Heart right ventricle (tissue), 16 donors: ENCODE measurements around the gene TSPAN9. TPM values are rescaled to one million over a fixed set of nuclear protein-coding genes. Genes with fewer than 3 reads are reported as not detected.

Experiments
- ATAC-seq, 8 donors: fragments of 200-7000 bp; cut with Tn5 transposase; one replicate each; pipeline ENCODE4 v1.9.1; 2020; ENCODE audit warnings: mild to moderate bottlenecking in 8 of 8, moderate library complexity in 8 of 8, moderate number of reproducible peaks in 1 of 8
- DNase-seq, 2 donors: peaks; one replicate each; pipeline ENCODE4 v3.0.0-alpha.2; 2020
- H3K27ac ChIP-seq, 10 donors: fragments of 200-600 bp; sonication (generic) in 2 of 10; one replicate each; pipeline versions ENCODE4 v1.5.0 to v1.8.0; 2020 to 2022; ENCODE audit warnings: mild to moderate bottlenecking in 3 of 10
- H3K27me3 ChIP-seq, 7 donors: fragments of 200-600 bp; one replicate each; pipeline ENCODE4 v1.8.0; 2021 to 2022; ENCODE audit warnings: mild to moderate bottlenecking in 2 of 7
- H3K36me3 ChIP-seq, 9 donors: fragments of 200-600 bp; sonication (generic) in 1 of 9; one replicate each; pipeline versions ENCODE4 v1.5.0 to v1.8.0; 2020 to 2022; ENCODE audit warnings: mild to moderate bottlenecking in 2 of 9
- H3K4me1 ChIP-seq, 9 donors: fragments of 200-600 bp; sonication (generic) in 1 of 9; one replicate each; pipeline versions ENCODE4 v1.5.0 to v1.8.0; 2020 to 2022; ENCODE audit warnings: mild to moderate bottlenecking in 4 of 9
- H3K4me3 ChIP-seq, 10 donors: fragments of 200-600 bp; sonication (generic) in 2 of 10; one replicate each; pipeline versions ENCODE4 v1.5.0 to v1.8.0; 2020 to 2022; ENCODE audit warnings: mild to moderate bottlenecking in 7 of 10, moderate library complexity in 2 of 10
- H3K9me3 ChIP-seq, 11 donors: fragments of 200-600 bp in 10 of 11; sonication (generic) in 2 of 11; one replicate each; pipeline versions ENCODE4 v1.5.0 to v1.8.0; 2013 to 2022; ENCODE audit warnings: mild to moderate bottlenecking in 2 of 11, control low read depth in 1 of 11, moderate library complexity in 1 of 11
- CTCF ChIP-seq, 9 donors: fragments of 200-600 bp; sonication (generic) in 2 of 9; IDR thresholded peaks; one replicate each; pipeline versions ENCODE4 v1.5.0 to v1.8.0; 2021 to 2022; ENCODE audit warnings: antibody characterized with exemption in 9 of 9, mild to moderate bottlenecking in 5 of 9, moderate library complexity in 1 of 9
- WGBS, 2 donors: extraction: QIAGEN DNeasy Blood & Tissue Kit; methylation state at CpG; one replicate each; pipeline ENCODE4 v1.1.7; 2013; ENCODE audit warnings: inconsistent platforms in 1 of 2; 5-methylcytosine and 5-hydroxymethylcytosine counted together
- intact Hi-C, 10 donors: fragments of 100-400 bp; cut with DNase I; formaldehyde crosslinking; loops; one replicate each; pipeline versions ENCODE4 v1.11.1 to v1.14.2; 2022
- polyA plus RNA-seq, 2 donors: library from polyadenylated mRNA; stranded (reverse); fragments of 200-250 nt; gene quantifications; one replicate each; pipeline ENCODE4 v1.2.3, GENCODE V29; 2013
- total RNA-seq, 10 donors: library from RNA; stranded (reverse); fragmentation: NEBNext Ultra II Directional in 3 of 10; extraction: Animal tissue kit (Norgen Biotek cat#: 25700) in 3 of 10; gene quantifications; one replicate each; pipeline versions ENCODE4 v1.2.1 to v1.2.4, GENCODE V29; 2021 to 2023
- donor health status: Arrhythmogenic right ventricular cardiomyopathy.
- donor health status: ischemic (EF 13 %, LVEDD 7.1; RV severe dilation, severe dysfunction).
- donor health status: healthy with polysubstance abuse.
- donor health status: DM: no; HTN: yes; CAD: no.
- donor health status: DM: no; HTN: no; CAD: no.
- donor health status: ischemic (EF 25% LVEDD 6.9; RV normal size, moderate dysfunction).
- donor health status: ischemic (EF 25% LVEDD 5.7; RV mildly dilated, moderate dysfunction).
- donor health status: healthy.
- donor health status: DM: yes; HTN: yes; CAD: no.
- donor health status: Ischemic cardiomyopathy.
- donor health status: ischemic (EF 35%, LVEDD 5.7; RV mildly dilated, moderate dysfunction).
- donor health status: nonischemic (EF 11% LVEDD 7.7; RV severe dilation, severe dysfunction).
- donor health status: DM: yes; HTN: yes; CAD: no.
- donor health status: PGD.
- donor health status: ischemic (EF 29% LVEDD 5.4; RV normal size, mild dysfunction).
- donor health status: nonischemic (EF 23%, LVEDD 6.1; RV moderate dilation, normal function).

TSPAN9 gene
- total and polyA plus RNA-seq, 12 donors = 63.0 to 401 (median 251) TPM

- H3K27me3 ChIP-seq = no peaks in the 10 kb centered on the region
- H3K4me3 ChIP-seq = no peak overlapping the region
- peaks cover 44 to 100% (median 95%) of the 10 kb centered on the region in 9 donors for H3K4me1 ChIP-seq
- 44 to 49% methylated on average over 12 of the region's 12 CpGs for WGBS, 2 donors
- H3K9me3 ChIP-seq = no peaks in the 10 kb centered on the region
- peaks cover 0 to 24% (median 0%) of the 10 kb centered on the region in 9 donors for H3K36me3 ChIP-seq
- no peak for TF ChIP-seq CTCF (IDR thresholded peaks at IDR 0.05)
- intact Hi-C loops = no loop called here
- DNase-seq (peak in 1 of 2 donors; percentile 45), ATAC-seq (peak in 7 of 8 donors; percentile 23 to 70 (median 40))
- peak overlapping the region; percentile 54 to 95 (median 87) for H3K27ac ChIP-seq
Observed at GRCh38 chr12:3216726-3217682, 139.8 kb downstream of the TSPAN9 start.

GRCh38 chr12:3217683-3218079 lies 140.5 kb downstream of the TSPAN9 start:
- intact Hi-C loops = no loop called here
- WGBS, 2 donors = 77 to 82% methylated on average over 4 of the region's 4 CpGs
- no peaks in the 10 kb centered on the region for H3K9me3 ChIP-seq

GRCh38 chr12:3218228-3219171 lies 141.3 kb downstream of the TSPAN9 start:
- DNase-seq (peak; percentile 66 to 85), ATAC-seq (peak; percentile 49 to 78 (median 74))
- H3K36me3 ChIP-seq = peaks cover 0 to 24% (median 5%) of the 10 kb centered on the region in 9 donors
- H3K27me3 ChIP-seq = no peaks in the 10 kb centered on the region
- peaks cover 41 to 100% (median 95%) of the 10 kb centered on the region in 9 donors for H3K4me1 ChIP-seq
- peak overlapping the region; percentile 54 to 95 (median 87) for H3K27ac ChIP-seq
- intact Hi-C loops = no loop called here
- peak in 3 of 9 donors; percentile 10 to 34 (median 24) for TF ChIP-seq CTCF (IDR thresholded peaks at IDR 0.05)
- WGBS, 2 donors = 19 to 24% methylated on average over 19 of the region's 19 CpGs
- H3K4me3 ChIP-seq = no peak overlapping the region
- H3K9me3 ChIP-seq = no peaks in the 10 kb centered on the region

More at GRCh38 chr12:3217683-3218079, 140.5 kb downstream of the TSPAN9 start:
- Histone ChIP-seq H3K27me3 (no peaks in the 10 kb centered on the region), H3K4me1 (peaks cover 44 to 100% (median 97%) of the 10 kb centered on the region in 9 donors), H3K27ac (peak overlapping the region in 9 of 10 donors; percentile 54 to 95 (median 88)), H3K4me3 (no peak overlapping the region), H3K36me3 (peaks cover 0 to 24% (median 5%) of the 10 kb centered on the region in 9 donors)
- DNase-seq = no peak
- ATAC-seq = no peak
- no peak for TF ChIP-seq CTCF (IDR thresholded peaks at IDR 0.05)

DNA sequence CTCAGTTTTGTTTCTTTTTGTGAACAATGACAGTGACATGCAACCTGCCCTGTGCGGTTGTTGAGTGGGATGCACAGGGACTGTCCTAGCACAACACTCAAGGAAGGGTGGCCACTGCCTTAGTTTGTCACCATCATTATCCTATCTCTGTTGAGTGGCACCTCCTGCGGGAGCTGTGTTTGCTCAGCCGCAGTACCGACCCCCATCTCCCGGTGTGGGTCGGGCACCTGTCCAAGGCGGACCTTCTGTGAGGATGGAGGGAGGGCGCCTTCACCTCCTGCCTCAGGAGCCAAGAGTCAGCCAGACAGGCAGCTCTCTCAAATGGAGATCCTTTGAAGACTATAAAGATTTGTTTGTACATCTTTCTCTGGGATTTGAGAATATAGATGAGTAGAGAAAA lies 142.1 kb downstream of the TSPAN9 start:
- no peaks in the 10 kb centered on the region for H3K9me3 ChIP-seq
- peaks cover 44 to 100% (median 95%) of the 10 kb centered on the region in 9 donors for H3K4me1 ChIP-seq
- no peak for TF ChIP-seq CTCF (IDR thresholded peaks at IDR 0.05)
- H3K27ac ChIP-seq = peak overlapping the region; percentile 54 to 95 (median 87)
- no peak overlapping the region for H3K4me3 ChIP-seq
- 44 to 53% methylated on average over 8 of the region's 8 CpGs for WGBS, 2 donors
- H3K27me3 ChIP-seq = no peaks in the 10 kb centered on the region
- intact Hi-C loops = no loop called here
- DNase-seq (no peak), ATAC-seq (no peak)
- peaks cover 0 to 22% (median 3%) of the 10 kb centered on the region in 9 donors for H3K36me3 ChIP-seq
